Heart right ventricle (tissue), 16 donors: ENCODE results near the gene ARMC3. TPM values are rescaled to one million over a fixed set of nuclear protein-coding genes. Genes with fewer than 3 reads are reported as not detected.
"Not testable (repeated sequence)": the region's sequence is repeated elsewhere in the genome, so short reads cannot be mapped to it uniquely, and the experiment has no call there.

Experiments used
- ATAC-seq, 8 donors: fragments of 200-7000 bp; cut with Tn5 transposase; one replicate each; pipeline ENCODE4 v1.9.1; 2020; ENCODE audit warnings: mild to moderate bottlenecking in 8 of 8, moderate library complexity in 8 of 8, moderate number of reproducible peaks in 1 of 8
- DNase-seq, 2 donors: peaks; one replicate each; pipeline ENCODE4 v3.0.0-alpha.2; 2020
- H3K27ac ChIP-seq, 10 donors: fragments of 200-600 bp; sonication (generic) in 2 of 10; one replicate each; pipeline versions ENCODE4 v1.5.0 to v1.8.0; 2020 to 2022; ENCODE audit warnings: mild to moderate bottlenecking in 3 of 10
- H3K27me3 ChIP-seq, 7 donors: fragments of 200-600 bp; one replicate each; pipeline ENCODE4 v1.8.0; 2021 to 2022; ENCODE audit warnings: mild to moderate bottlenecking in 2 of 7
- H3K36me3 ChIP-seq, 9 donors: fragments of 200-600 bp; sonication (generic) in 1 of 9; one replicate each; pipeline versions ENCODE4 v1.5.0 to v1.8.0; 2020 to 2022; ENCODE audit warnings: mild to moderate bottlenecking in 2 of 9
- H3K4me1 ChIP-seq, 9 donors: fragments of 200-600 bp; sonication (generic) in 1 of 9; one replicate each; pipeline versions ENCODE4 v1.5.0 to v1.8.0; 2020 to 2022; ENCODE audit warnings: mild to moderate bottlenecking in 4 of 9
- H3K4me3 ChIP-seq, 10 donors: fragments of 200-600 bp; sonication (generic) in 2 of 10; one replicate each; pipeline versions ENCODE4 v1.5.0 to v1.8.0; 2020 to 2022; ENCODE audit warnings: mild to moderate bottlenecking in 7 of 10, moderate library complexity in 2 of 10
- H3K9me3 ChIP-seq, 11 donors: fragments of 200-600 bp in 10 of 11; sonication (generic) in 2 of 11; one replicate each; pipeline versions ENCODE4 v1.5.0 to v1.8.0; 2013 to 2022; ENCODE audit warnings: mild to moderate bottlenecking in 2 of 11, control low read depth in 1 of 11, moderate library complexity in 1 of 11
- CTCF ChIP-seq, 9 donors: fragments of 200-600 bp; sonication (generic) in 2 of 9; IDR thresholded peaks; one replicate each; pipeline versions ENCODE4 v1.5.0 to v1.8.0; 2021 to 2022; ENCODE audit warnings: antibody characterized with exemption in 9 of 9, mild to moderate bottlenecking in 5 of 9, moderate library complexity in 1 of 9
- WGBS, 2 donors: extraction: QIAGEN DNeasy Blood & Tissue Kit; methylation state at CpG; one replicate each; pipeline ENCODE4 v1.1.7; 2013; ENCODE audit warnings: inconsistent platforms in 1 of 2; 5-methylcytosine and 5-hydroxymethylcytosine counted together
- intact Hi-C, 10 donors: fragments of 100-400 bp; cut with DNase I; formaldehyde crosslinking; loops; one replicate each; pipeline versions ENCODE4 v1.11.1 to v1.14.2; 2022
- polyA plus RNA-seq, 2 donors: library from polyadenylated mRNA; stranded (reverse); fragments of 200-250 nt; gene quantifications; one replicate each; pipeline ENCODE4 v1.2.3, GENCODE V29; 2013
- total RNA-seq, 10 donors: library from RNA; stranded (reverse); fragmentation: NEBNext Ultra II Directional in 3 of 10; extraction: Animal tissue kit (Norgen Biotek cat#: 25700) in 3 of 10; gene quantifications; one replicate each; pipeline versions ENCODE4 v1.2.1 to v1.2.4, GENCODE V29; 2021 to 2023
- donor health status: Arrhythmogenic right ventricular cardiomyopathy.
- donor health status: ischemic (EF 13 %, LVEDD 7.1; RV severe dilation, severe dysfunction).
- donor health status: healthy with polysubstance abuse.
- donor health status: DM: no; HTN: yes; CAD: no.
- donor health status: DM: no; HTN: no; CAD: no.
- donor health status: ischemic (EF 25% LVEDD 6.9; RV normal size, moderate dysfunction).
- donor health status: ischemic (EF 25% LVEDD 5.7; RV mildly dilated, moderate dysfunction).
- donor health status: healthy.
- donor health status: DM: yes; HTN: yes; CAD: no.
- donor health status: Ischemic cardiomyopathy.
- donor health status: ischemic (EF 35%, LVEDD 5.7; RV mildly dilated, moderate dysfunction).
- donor health status: nonischemic (EF 11% LVEDD 7.7; RV severe dilation, severe dysfunction).
- donor health status: DM: yes; HTN: yes; CAD: no.
- donor health status: PGD.
- donor health status: ischemic (EF 29% LVEDD 5.4; RV normal size, mild dysfunction).
- donor health status: nonischemic (EF 23%, LVEDD 6.1; RV moderate dilation, normal function).

Gene ARMC3
- total and polyA plus RNA-seq, 12 donors = not detected

- intact Hi-C loops = loop anchor here in 7 of 10 donors (2.0 to 10.0 kb wide), 7 partner anchors 77 to 1077 kb away; partner anchors contain the start of gene DNAJC1 (in 2 of the 7)
- TF ChIP-seq CTCF (IDR thresholded peaks at IDR 0.05) = no peak
- DNase-seq = no peak
- no peak overlapping the region for H3K27ac ChIP-seq
- peaks cover 5 to 29% (median 18%) of the 10 kb centered on the region in 9 donors for H3K4me1 ChIP-seq
- no peaks in the 10 kb centered on the region for H3K36me3 ChIP-seq
- WGBS, 2 donors = 73 to 85% methylated on average over 10 of the region's 10 CpGs
- ATAC-seq = no peak
- H3K4me3 ChIP-seq = no peak overlapping the region
- H3K27me3 ChIP-seq = no peaks in the 10 kb centered on the region
- H3K9me3 ChIP-seq = no peaks in the 10 kb centered on the region
These were observed 141.4 kb downstream of the ARMC3 start for GRCh38 chr10:23069019-23069815.

GRCh38 chr10:23070092-23070912 lies 142.4 kb downstream of the ARMC3 start:
- 84 to 88% methylated on average over 12 of the region's 12 CpGs for WGBS, 2 donors
- H3K4me3 ChIP-seq, ATAC-seq, H3K9me3 ChIP-seq, intact Hi-C loops, H3K36me3 ChIP-seq, H3K27me3 ChIP-seq, DNase-seq, H3K27ac ChIP-seq: not testable (repeated sequence)
- H3K4me1 ChIP-seq = peaks cover 5 to 23% (median 14%) of the 10 kb centered on the region in 9 donors

GRCh38 chr10:23070913-23071218 lies 143.0 kb downstream of the ARMC3 start:
- H3K27me3 ChIP-seq = no peaks in the 10 kb centered on the region
- no peak overlapping the region for H3K27ac ChIP-seq
- ATAC-seq = no peak
- no peak overlapping the region for H3K4me3 ChIP-seq
- H3K4me1 ChIP-seq = peaks cover 2 to 17% (median 8%) of the 10 kb centered on the region in 9 donors
- WGBS, 2 donors = 95 to 99% methylated on average over 3 of the region's 3 CpGs
- intact Hi-C loops = no loop called here
- no peak for TF ChIP-seq CTCF (IDR thresholded peaks at IDR 0.05)
- H3K9me3 ChIP-seq = no peaks in the 10 kb centered on the region
- H3K36me3 ChIP-seq = no peaks in the 10 kb centered on the region
- DNase-seq = no peak

GRCh38 chr10:23072593-23072992 lies 144.7 kb downstream of the ARMC3 start:
- 61 to 64% methylated on average over 3 of the region's 3 CpGs for WGBS, 2 donors
- peak; percentile 32 to 36 for DNase-seq
- peak overlapping the region in 1 of 10 donors; percentile 68 for H3K27ac ChIP-seq

GRCh38 chr10:23073527-23073926 lies 145.7 kb downstream of the ARMC3 start:
- H3K9me3 ChIP-seq = no peaks in the 10 kb centered on the region
- H3K4me1 ChIP-seq = peaks cover 0 to 15% (median 0%) of the 10 kb centered on the region in 9 donors
- H3K4me3 ChIP-seq = no peak overlapping the region
- no peak for ATAC-seq
- intact Hi-C loops = no loop called here
- 88 to 92% methylated on average over 3 of the region's 3 CpGs for WGBS, 2 donors
- no peaks in the 10 kb centered on the region for H3K36me3 ChIP-seq
- no peak overlapping the region for H3K27ac ChIP-seq
- H3K27me3 ChIP-seq = peaks cover 0 to 18% (median 3%) of the 10 kb centered on the region in 7 donors
- DNase-seq = no peak
- no peak for TF ChIP-seq CTCF (IDR thresholded peaks at IDR 0.05)

More at GRCh38 chr10:23072593-23072992, 144.7 kb downstream of the ARMC3 start:
- H3K4me1 ChIP-seq = peaks cover 0 to 15% (median 0%) of the 10 kb centered on the region in 9 donors
- ATAC-seq, intact Hi-C loops, H3K27me3 ChIP-seq, H3K36me3 ChIP-seq, H3K9me3 ChIP-seq, H3K4me3 ChIP-seq: not testable (repeated sequence)
